ENCODE results near the gene RPL21.

The RPL21 gene

GRCh38 chr13:27300941-27301586, 49.7 kb downstream of the RPL21 start:
- TF ChIP-seq, protein P1, sequence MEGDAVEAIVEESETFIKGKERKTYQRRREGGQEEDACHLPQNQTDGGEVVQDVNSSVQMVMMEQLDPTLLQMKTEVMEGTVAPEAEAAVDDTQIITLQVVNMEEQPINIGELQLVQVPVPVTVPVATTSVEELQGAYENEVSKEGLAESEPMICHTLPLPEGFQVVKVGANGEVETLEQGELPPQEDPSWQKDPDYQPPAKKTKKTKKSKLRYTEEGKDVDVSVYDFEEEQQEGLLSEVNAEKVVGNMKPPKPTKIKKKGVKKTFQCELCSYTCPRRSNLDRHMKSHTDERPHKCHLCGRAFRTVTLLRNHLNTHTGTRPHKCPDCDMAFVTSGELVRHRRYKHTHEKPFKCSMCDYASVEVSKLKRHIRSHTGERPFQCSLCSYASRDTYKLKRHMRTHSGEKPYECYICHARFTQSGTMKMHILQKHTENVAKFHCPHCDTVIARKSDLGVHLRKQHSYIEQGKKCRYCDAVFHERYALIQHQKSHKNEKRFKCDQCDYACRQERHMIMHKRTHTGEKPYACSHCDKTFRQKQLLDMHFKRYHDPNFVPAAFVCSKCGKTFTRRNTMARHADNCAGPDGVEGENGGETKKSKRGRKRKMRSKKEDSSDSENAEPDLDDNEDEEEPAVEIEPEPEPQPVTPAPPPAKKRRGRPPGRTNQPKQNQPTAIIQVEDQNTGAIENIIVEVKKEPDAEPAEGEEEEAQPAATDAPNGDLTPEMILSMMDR (IDR thresholded peaks at IDR 0.05; ENCODE audit: low read depth, low read length) = no peak
- TF ChIP-seq MYC (IDR thresholded peaks at IDR 0.05; ENCODE audit: low read depth, low read length) (no peak), POLR2A (IDR thresholded peaks at IDR 0.05; ENCODE audit: extremely low read depth, insufficient read length) (no peak), MAX (IDR thresholded peaks at IDR 0.05; ENCODE audit: low read depth, low read length) (no peak)
- no peak overlapping the region for H3K4me3 ChIP-seq (ENCODE audit: low read depth, low read length)
- no peak for DNase-seq (ENCODE audit: low read depth)

- no peak overlapping the region for H3K4me3 ChIP-seq (ENCODE audit: low read depth, low read length)
- no peak for TF ChIP-seq POLR2A (IDR thresholded peaks at IDR 0.05; ENCODE audit: extremely low read depth, insufficient read length)
- TF ChIP-seq MAX (IDR thresholded peaks at IDR 0.05; ENCODE audit: low read depth, low read length) = no peak
- no peak for TF ChIP-seq MYC (IDR thresholded peaks at IDR 0.05; ENCODE audit: low read depth, low read length)
- TF ChIP-seq, protein P1 (IDR thresholded peaks at IDR 0.05; ENCODE audit: low read depth, low read length) = no peak
- no peak for DNase-seq (ENCODE audit: low read depth)
Observed at GRCh38 chr13:27302643-27303262, 51.4 kb downstream of the RPL21 start.

DNA sequence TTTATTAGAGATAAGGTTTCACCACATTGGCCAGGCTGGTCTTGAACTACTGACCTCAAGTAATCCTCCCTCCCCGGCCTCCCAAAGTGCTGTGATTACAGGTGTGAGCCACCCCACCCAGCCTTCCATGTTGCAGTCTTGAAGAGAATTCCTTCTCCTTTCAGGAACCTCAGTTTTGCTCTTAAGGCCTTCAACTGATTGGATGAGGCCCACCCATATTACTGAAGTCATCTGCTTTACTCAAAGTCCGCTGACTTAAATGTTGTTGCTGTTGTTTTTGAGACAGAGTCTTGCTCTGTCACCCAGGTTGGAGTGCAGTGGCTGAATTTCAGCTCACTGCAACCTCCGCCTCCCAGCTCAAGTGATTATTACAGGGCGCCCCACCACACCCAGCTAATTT, 52.7 kb downstream of the RPL21 start:
- no peak for DNase-seq (ENCODE audit: low read depth)
- H3K4me3 ChIP-seq (ENCODE audit: low read depth, low read length) = no peak overlapping the region
- TF ChIP-seq, protein P1 (IDR thresholded peaks at IDR 0.05; ENCODE audit: low read depth, low read length) = no peak
- TF ChIP-seq POLR2A (IDR thresholded peaks at IDR 0.05; ENCODE audit: extremely low read depth, insufficient read length) (no peak), MAX (IDR thresholded peaks at IDR 0.05; ENCODE audit: low read depth, low read length) (no peak), MYC (IDR thresholded peaks at IDR 0.05; ENCODE audit: low read depth, low read length) (no peak)

- TF ChIP-seq POLR2A (IDR thresholded peaks at IDR 0.05; ENCODE audit: extremely low read depth, insufficient read length) = no peak
- TF ChIP-seq MAX (IDR thresholded peaks at IDR 0.05; ENCODE audit: low read depth, low read length) = no peak
- no peak for TF ChIP-seq MYC (IDR thresholded peaks at IDR 0.05; ENCODE audit: low read depth, low read length)
- no peak for DNase-seq (ENCODE audit: low read depth)
Observed at GRCh38 chr13:27304611-27305010, 53.3 kb downstream of the RPL21 start.

More at GRCh38 chr13:27304611-27305010, 53.3 kb downstream of the RPL21 start:
- no peak overlapping the region for H3K4me3 ChIP-seq (ENCODE audit: low read depth, low read length)

All from NB4 (cell line).